Ammon's horn (tissue), 1 donor: ENCODE results near the gene NCBP3.
"Not testable (repeated sequence)": the region's sequence is repeated elsewhere in the genome, so short reads cannot be mapped to it uniquely, and the experiment has no call there.

Experiments used
- DNase-seq: peaks from one replicate; pipeline ENCODE4 v3.0.0-alpha.2; 2016; ENCODE audit warnings: low spot score

Gene NCBP3

DNA sequence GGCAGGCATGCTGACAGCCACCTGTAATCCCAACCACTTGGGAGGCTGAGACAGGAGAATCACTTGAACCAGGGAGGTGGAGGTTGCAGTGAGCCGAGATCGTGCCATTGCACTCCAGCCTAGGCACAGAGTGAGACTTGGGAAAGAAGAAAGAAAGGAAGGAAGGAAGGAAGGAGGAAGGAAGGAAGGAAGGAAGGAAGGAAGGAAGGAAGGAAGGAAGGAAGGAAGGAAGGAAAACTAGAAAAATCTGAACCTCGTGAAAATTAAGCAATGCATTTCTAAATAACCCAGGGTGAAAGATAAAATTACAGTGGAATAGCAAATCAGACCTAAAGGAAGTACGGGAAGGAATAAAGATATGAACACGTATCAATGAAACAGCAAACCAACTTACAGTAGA is 60.7 kb downstream of the NCBP3 start:
- not testable (repeated sequence) for DNase-seq

DNA sequence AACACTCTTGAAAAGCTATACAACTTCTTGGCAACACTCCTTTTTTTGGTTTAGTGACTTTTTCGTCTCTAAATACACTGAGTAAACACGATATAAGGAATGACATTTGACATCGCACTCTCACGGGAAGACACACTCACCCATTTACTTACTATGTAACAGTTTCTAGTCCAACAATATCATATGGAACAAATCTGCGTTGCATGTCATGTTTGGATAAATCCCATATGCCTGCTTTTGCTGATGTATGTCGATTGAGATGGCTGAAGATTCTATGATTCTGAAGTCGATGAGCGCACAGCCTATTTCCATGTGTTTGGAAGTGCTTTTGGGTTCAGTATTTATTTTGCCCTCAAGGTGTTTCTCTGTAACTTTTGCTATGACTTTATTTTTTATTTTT is 63.3 kb downstream of the NCBP3 start:
- no peak for DNase-seq

DNA sequence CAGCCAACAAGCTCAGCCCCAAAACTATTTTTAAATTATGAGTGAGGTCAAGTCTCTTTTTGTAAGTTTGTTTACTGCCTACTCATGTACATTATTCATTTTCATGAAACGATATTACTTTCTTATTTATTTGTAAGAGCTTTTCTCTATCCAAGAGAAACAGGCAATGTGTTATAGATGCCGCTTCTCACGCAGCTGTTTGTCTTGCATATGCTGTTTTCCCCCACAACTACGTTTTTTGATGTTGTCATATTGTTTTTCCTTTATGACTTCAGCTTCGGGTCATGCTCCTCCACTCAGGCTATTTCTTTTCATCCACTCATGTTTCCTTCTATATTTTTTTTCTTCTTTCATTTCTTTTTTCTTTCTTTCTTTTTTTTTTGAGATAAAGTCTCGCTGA is 65.1 kb downstream of the NCBP3 start:
- DNase-seq = no peak

DNA sequence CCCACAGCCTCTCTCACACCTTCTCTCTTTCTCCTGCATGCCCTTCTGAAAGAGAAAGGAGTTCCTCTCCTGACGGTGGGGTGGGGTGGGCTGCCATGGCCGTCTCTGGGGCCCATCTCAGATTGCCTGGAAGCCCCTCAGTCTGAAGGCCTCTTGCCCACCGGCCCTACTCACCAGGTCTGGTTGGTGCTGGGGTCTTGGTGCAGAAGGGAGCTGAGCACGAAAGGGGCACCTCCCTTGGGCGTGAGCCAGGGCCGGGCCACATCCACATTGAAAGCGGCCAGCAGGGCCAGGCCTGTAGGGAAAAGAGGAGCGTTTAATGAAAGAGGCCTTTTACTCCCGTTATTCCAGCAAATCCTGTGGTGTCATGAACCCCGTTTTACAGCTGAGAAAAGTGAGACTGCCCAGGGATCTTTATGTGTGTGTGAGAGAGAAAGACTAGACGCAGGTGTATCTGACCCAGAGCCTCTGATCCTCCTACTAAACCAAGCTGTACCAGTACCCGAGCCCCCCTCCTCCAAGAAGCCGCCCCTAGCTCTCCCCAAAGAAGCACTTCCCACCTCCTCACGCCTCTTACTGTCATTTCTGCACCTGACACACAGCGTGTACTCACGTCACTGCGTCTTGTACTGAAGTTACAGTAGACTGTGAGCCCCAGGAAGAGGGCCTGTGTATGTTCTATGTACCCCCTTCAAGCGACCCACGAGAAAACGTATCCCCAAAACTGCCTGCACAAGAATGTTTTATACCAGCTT is 68.5 kb downstream of the NCBP3 start:
- no peak for DNase-seq

DNA sequence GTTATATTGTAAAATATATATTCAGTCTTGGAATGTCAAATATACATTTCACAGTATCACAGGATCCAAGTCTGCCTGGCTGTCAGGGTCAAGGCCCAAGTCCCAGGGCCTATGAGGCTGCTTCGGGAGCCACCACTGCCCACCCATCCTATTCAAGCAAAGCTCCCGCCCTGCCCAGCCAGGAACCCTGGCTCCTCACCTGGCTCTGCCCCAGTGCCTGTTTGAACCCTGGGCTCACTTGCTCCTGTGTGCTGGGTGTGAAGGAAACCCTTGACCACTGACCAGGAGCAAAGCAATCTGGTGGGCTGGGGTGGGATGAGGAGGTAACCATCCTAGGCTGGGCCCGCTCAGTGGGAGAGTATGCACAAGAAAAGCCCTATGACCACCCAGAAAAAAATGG is 72.1 kb downstream of the NCBP3 start:
- DNase-seq = no peak

DNA sequence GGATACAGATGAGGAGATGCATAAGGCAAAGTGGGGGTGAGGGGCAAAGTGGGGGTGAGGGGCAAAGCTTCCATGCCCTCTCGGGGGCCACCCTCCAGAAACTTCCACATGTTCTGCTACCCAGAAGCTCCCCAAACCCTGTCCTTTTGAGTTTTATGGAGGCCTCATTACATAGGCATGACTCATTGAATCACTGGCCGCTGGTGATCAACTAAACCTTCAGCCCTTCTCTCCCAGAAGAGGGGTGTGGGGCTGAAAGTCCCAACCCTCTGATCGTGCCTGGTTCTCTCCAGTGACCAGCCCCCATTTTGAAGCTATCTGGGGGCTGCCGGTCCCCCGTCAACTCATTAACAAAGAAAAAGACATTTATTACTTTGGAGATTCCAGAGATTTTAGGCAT is 72.5 kb downstream of the NCBP3 start:
- DNase-seq = no peak

DNA sequence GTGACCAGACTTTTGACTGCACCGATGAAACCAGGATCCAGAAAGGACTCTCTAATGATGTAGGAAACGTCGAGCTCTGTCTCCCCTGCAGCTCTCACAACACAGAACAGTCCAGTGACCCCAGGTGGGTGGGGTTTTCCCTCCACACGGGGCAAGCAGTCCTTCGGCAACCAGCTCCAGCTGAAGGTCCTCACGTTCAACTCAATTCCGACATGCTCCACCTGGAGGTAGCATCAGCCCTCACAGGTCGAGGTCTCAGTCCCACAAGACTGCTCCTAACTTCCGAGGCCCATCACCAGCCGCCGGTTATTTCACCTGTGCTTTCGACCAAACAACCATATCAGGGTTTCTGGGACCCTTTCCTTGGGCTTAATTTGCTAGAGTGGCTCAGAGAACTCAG is 73.3 kb downstream of the NCBP3 start:
- DNase-seq = no peak

DNA sequence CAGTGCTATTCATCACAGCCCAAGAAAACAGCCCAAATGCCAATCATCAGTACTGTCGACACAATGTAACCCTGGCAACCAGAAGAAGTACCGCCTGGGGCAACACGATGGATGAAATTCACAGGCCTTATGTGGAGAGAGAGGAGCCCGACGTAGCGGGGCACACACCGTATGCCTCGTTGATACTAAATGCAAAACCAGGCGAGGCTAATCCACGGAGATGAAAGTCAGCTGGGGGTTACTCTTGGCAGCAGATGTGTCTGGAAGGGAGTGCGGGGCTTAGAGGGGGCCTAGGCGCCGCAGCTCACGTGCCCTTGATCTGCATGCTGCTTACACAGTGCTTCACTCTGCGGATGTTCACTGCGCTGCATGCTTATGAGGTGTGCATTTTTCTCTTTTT is 74.9 kb downstream of the NCBP3 start:
- no peak for DNase-seq

DNA sequence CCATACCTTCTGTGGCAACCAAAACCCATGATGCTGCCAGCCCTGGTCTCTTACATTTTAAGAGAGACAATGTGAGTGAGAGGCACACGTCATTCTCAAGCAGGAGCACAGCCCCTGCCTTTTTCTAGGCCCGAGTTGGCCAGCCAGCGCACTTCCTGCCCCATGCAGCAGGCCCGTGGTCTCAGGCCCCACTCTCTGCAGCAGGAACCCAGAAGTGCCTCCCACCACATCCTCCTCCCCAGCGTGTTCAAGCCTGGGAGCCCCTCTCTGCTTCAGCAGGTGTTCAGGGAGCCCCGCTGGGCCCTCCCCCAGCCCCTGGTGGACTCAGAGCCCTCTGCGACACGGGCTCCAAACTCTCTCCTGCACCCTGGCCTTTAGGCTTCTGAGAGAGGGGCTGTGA is 75.6 kb downstream of the NCBP3 start:
- DNase-seq = no peak

DNA sequence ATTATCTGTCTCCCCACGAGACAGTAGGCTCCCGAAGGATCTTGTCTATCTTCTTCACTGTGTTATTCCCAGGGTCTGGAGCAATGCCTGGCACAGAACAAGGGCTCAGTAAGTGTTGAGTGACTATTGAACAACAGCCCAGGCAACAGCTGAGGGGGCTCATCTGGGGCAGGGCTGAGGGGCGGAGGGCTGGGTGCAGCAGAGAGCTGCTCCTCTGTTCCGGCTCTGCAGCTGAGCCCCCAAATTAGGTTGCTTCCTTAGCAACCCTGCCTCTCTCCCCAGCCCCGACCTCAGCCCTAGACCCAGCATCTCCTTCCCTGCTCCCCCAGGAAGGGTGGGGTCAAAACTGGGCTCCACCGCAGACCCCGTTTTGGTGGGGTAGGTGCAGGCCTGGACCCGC is 77.3 kb downstream of the NCBP3 start:
- no peak for DNase-seq

DNA sequence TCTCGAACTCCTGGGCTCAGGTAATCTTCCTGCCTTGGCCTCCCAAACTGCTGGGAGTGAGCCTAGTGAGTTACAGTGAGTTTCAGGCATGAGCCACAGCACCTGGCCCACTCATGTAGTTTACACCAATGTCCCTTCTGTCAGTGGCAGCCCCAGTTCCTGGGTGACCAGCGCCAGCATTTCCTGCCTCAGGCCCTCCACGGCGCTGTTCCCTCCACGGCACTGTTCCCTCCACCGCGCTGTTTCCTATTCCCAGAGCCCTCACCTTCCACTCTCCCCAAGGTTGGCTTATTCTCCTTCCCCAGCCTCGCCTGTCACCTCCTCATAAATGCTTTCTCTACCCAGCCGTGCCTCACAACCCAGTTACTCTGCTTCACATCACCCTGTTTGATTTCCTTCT is 77.7 kb downstream of the NCBP3 start:
- no peak for DNase-seq

DNA sequence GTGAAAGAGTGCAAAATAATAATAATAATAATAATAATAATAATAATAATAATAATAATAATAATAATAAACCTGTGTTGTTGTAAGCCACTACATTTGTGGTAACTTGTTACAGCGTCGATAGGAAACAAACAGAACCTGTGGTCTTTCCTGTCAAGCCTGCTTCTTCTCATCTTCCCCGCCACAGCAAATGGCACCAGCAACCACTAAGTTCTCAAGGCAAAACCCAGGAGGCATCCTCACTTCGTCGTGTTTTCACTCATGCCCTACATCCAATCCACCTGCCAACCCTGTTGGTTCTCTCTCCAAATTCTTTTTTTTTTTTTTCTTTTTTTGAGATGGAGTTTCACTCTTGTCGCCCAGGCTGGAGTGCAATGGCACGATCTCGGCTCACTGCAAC is 79.3 kb downstream of the NCBP3 start:
- no peak for DNase-seq

DNA sequence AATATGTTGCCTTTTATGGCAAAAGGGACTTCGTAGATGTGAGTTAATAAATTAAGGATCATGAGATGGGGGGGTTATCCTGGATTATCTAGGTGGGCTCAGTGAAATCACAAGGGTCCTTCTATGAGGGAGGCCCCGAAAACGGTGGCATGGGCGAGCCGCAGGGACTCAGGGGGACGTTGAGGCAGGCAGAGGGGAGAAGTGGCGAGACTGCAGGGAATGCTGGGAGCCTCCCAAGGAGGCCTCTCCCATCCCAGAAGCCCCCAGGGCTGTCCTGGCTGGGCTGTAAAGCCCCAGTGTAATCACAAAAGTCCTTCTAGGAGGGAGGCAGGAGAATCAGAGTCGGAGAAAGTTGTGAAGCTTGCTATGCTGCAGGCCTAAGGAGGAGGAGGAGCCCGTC is 80.1 kb downstream of the NCBP3 start:
- no peak for DNase-seq

DNA sequence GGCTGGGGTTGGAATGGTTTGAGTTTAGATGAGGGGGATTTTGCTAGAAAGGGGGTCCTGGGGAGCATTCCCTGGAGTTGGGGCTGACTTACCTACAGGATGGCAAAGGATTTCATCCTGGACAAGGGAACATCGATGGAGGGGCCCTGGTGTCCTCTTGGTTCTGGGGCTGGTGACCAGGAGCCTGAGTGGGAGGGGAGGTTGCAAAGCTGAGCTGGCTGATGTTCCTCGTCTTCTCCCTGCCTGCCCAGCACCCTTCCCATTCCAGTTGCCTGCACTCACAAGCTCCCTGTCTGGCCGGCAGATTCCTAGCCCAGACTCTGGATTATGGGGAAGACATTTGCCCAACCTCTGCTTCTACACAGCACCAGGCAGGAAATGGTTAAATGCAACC is 82.3 kb downstream of the NCBP3 start:
- no peak for DNase-seq

DNA sequence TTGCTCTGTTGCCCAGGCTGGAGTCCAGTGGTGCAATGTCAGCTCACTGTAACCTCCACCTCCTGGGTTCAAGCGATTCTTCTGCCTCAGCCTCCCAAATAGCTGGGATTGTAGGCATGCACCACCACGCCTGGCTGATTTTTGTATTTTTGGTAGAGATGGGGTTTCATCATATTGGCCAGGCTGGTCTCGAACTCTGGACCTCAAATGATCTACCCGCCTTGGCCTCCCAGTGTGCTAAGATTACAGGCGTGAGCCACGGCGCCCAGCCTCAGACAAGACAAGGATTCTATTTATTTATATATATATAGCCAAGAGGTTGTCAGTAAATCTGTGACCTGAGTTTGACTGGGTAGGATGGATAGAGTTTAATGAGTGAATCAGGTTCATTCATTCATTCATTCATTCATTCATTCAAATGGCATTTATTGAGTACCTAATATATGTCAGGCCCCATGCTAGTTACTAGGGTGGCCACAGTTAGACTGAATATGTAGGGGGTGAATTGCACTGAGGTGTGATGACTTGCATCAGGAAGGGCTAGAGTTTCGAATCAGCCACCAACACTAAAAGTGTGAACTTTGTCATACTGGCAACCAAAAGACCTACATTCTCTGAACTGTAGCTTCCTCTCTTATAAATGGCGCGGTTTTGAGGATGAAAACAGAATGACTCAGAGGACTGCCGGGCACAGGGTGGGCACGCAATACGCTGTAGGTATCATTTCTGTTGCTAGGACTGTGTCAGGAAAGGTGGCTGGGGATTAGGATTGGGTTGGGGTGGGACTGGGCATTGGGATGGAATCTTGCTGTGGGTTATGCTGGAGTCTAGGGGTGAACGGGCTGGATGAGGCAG is 82.9 kb downstream of the NCBP3 start:
- DNase-seq = no peak

DNA sequence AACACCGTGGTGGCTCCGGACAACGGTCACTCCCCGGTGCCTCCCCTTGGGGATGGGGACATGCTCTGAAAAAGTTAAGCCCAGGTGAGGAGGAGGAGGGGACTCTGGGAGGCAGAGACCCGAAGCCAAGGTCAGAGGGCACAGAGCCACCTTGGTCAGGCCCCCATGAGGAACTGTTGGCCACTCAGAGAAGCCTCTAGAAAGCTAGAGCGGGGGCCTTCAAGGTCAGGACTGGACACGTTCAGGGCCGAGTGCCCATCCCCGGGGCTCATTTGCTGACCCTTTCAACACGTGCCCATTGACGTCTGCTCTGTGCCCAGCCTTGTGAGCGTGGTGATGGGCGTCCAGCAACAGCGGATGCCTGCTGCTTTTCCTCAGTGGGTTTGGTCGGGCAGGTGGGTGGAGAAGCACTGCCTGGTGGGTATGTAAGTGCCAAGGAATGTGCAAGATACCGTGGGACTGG is 84.1 kb downstream of the NCBP3 start:
- no peak for DNase-seq

DNA sequence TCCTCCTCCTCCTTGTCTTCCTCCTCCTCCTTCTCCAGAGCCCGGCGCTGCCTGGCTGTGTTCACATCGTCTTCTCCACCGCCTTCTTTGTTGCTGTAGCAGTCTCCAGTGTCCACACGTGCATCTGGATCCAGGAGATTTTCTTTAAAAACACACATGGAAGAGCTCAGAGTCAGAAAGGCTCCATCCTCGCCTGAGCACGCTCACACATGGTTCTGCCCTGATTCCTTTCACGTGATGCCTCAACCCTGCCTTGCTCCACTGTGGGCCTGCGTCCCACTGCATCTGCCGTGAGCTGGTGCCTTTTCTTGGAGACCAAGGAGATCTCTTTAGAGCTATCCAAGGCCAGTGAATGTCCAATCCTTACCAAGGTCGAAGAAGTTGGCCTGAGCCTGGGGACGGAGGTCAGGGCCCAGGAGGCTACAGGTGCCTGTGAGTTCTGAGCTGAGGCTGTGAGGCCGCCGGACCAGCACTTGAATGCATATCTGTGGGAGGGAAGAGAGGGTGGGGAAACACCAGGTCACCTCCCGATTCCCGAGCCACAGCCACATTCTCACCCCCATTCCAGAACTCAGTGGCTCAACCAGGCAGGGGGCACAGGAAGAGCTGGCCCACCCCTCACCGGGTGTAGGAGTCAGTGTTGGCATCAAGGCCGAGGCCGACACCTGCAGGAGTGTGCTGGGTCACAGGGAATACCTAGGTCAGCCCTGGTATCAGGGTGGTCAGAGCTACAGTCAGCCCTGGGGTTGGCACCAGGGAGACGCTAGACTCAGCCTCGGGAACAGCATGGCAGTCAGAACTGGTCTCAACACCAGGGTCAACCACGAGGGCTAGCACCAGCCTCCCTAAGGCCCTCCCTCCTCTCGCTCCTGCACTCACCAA is 84.8 kb downstream of the NCBP3 start:
- DNase-seq = no peak

DNA sequence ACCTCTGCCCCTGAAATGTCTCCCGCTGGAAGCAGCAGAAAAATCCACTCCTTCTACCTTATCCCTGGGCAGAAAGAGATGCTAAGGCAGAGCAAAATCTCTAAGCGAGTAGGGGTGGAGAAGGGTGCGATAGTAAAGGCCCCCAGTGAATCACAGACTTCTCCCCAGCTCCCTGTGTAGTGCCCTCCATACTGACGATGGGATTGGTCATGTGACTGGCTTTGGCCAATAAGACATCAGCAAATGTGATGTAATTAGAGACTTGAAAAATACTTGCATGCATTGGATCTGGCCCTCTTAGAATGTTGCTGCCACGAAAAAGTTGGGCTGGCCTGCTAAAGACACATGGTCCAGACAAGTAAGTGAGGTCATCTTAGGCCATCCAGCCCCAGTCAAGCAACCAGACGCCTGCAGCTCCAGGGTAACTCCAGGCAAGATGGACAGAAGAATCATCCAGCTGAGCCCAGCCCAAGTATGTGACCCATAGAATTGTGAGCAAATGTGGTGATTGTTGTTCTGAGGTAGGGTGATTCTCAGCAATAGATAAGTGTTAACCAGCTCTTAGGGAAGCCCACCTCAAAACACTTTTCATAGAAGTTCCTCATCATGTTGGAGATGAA is 86.3 kb downstream of the NCBP3 start:
- DNase-seq = no peak

DNA sequence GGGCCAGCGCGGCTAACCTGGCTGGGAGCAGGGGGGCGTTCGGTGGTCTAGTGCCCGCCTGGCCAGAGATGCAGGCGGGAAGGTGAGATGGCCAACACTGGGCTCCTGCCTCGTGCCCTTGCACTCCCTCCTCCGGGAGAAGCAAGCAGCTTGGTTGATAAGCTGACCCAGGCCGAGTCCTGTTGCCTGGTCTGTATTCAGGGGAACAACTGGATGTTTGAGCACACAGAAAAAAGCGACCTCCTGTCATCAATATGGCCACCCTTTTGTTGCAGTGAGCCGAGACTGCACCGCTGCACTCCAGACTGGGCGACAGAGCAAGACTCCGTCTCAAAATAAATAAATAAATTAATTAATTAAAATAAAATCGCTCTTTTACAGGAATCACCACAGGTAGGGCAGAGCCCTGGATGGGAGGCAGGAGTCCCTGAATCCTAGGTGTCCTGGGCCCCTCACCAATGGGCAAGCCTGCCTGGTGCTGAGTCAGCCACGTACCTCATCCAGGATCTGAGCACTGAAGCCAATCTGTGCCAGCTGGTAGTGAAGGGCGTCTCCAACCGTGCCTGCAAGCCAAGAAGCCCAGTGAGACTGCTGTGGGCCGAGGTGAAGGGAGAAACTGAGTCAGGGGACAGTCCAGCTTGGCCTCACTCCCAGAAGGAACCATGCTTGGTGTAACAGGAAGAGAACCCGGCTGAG is 90.6 kb downstream of the NCBP3 start:
- no peak for DNase-seq

DNA sequence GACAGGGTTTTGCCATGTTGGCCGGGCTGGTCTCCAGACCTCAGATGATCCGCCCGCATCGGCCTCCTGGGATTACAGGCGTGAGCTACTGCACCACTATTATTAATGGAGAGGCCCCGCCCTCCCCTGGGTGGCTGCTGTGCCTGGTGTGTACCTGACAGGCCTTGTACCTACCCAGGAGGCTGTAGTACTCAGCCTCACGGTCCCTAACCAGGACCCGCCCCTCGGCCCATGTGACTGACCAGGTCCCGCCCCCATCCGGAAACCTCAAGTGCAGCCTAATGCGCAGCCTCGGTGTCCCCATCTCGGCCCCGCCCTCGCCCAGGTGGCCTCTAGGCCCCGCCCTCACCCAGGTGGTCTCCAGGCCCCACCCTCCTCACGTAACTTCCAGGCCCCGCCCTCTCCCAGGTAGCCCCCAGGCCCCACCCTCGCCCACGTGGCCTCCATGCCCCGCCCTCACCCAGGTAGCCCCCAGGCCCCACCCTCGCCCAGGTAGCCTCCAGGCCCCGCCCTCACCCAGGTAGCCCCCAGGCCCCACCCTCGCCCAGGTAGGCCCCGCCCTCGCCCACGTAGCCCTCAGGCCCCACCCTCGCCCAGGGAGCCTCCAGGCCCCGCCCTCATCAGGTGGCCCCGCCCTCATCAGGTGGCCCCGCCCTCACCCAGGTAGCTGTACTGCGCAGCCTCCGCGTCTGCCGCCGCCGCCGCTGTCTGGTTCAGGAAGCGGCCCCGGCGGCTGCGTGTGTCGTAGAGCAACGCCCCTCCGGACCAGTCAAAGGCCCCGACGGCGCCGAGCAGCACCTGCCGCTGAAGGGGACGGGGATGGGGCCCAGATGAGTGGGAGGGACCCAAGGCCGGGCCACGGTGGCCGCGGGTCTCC is 91.3 kb downstream of the NCBP3 start:
- DNase-seq = no peak
